Liver (tissue), 9 donors: Measurements from ENCODE around the gene HYAL4. TPM values are rescaled to one million over a fixed set of nuclear protein-coding genes. Genes with fewer than 3 reads are reported as not detected.
"Not testable (repeated sequence)": the region's sequence is repeated elsewhere in the genome, so short reads cannot be mapped to it uniquely, and the experiment has no call there.

Source experiments
- DNase-seq: peaks from one replicate; pipeline ENCODE4 v3.0.0-alpha.2; 2017; ENCODE audit warnings: low spot score
- H3K27ac ChIP-seq, 2 donors: one replicate each; pipeline ENCODE4 v1.7.0; 2013; ENCODE audit warnings: inconsistent platforms in 2 of 2, low read length in 2 of 2, control low read depth in 1 of 2, low read depth in 1 of 2, mild to moderate bottlenecking in 1 of 2
- H3K27me3 ChIP-seq, 4 donors: one replicate each; pipeline versions ENCODE4 v1.6.1 to v1.7.0; 2013; ENCODE audit warnings: low read length in 3 of 4, inconsistent platforms in 1 of 4, mild to moderate bottlenecking in 1 of 4, moderate library complexity in 1 of 4; ENCODE audit not compliant: control insufficient read depth in 4 of 4, insufficient read depth in 4 of 4
- H3K36me3 ChIP-seq, 4 donors: one replicate each; pipeline versions ENCODE4 v1.6.1 to v1.7.0; 2013; ENCODE audit warnings: low read length in 3 of 4, mild to moderate bottlenecking in 3 of 4, low read depth in 1 of 4, moderate library complexity in 1 of 4; ENCODE audit not compliant: control insufficient read depth in 4 of 4, insufficient read depth in 3 of 4
- H3K4me1 ChIP-seq, 4 donors: one replicate each; pipeline versions ENCODE4 v1.6.1 to v1.7.0; 2013; ENCODE audit warnings: low read length in 3 of 4, mild to moderate bottlenecking in 3 of 4, moderate library complexity in 1 of 4; ENCODE audit not compliant: control insufficient read depth in 4 of 4, insufficient read depth in 4 of 4
- H3K4me3 ChIP-seq, 3 donors: one replicate each; pipeline versions ENCODE4 v1.6.1 to v1.7.0; 2013; ENCODE audit warnings: low read length in 3 of 3, control low read depth in 1 of 3, low read depth in 1 of 3, mild to moderate bottlenecking in 1 of 3
- H3K9ac ChIP-seq, 2 donors: one replicate each; pipeline ENCODE4 v1.7.0; 2013; ENCODE audit warnings: low read length in 2 of 2, mild to moderate bottlenecking in 2 of 2, moderate library complexity in 2 of 2, control low read depth in 1 of 2, low read depth in 1 of 2
- H3K9me3 ChIP-seq, 4 donors: one replicate each; pipeline versions ENCODE4 v1.6.1 to v1.7.0; 2013; ENCODE audit warnings: low read length in 3 of 4; ENCODE audit not compliant: control insufficient read depth in 4 of 4
- GABPA ChIP-seq, 2 donors: IDR thresholded peaks in 1 of 2; conservative IDR thresholded peaks in 1 of 2; 2 replicates each; pipeline ENCODE4 v1.6.1; 2016; ENCODE audit warnings: antibody characterized with exemption in 2 of 2, mild to moderate bottlenecking in 1 of 2, moderate library complexity in 1 of 2
- HNF4A ChIP-seq, 2 donors: conservative IDR thresholded peaks; 2 replicates each; pipeline ENCODE4 v1.6.1; 2016; ENCODE audit warnings: antibody characterized with exemption in 2 of 2, mild to moderate bottlenecking in 2 of 2
- HNF4G ChIP-seq: IDR thresholded peaks from 2 replicates; pipeline ENCODE4 v1.6.1; 2016; ENCODE audit warnings: antibody characterized with exemption
- RAD21 ChIP-seq, 2 donors: IDR thresholded peaks; 2 replicates each; pipeline ENCODE4 v1.6.1; 2016; ENCODE audit warnings: antibody characterized with exemption in 2 of 2, mild to moderate bottlenecking in 2 of 2
- RXRA ChIP-seq, 2 donors: IDR thresholded peaks; 2 replicates each; pipeline ENCODE4 v1.6.1; 2017 to 2018; ENCODE audit warnings: antibody characterized with exemption in 2 of 2, mild to moderate bottlenecking in 1 of 2
- SP1 ChIP-seq: IDR thresholded peaks from 2 replicates; pipeline ENCODE4 v1.6.1; 2018; ENCODE audit warnings: antibody characterized with exemption, mild to moderate bottlenecking
- ZBTB33 ChIP-seq: IDR thresholded peaks from 2 replicates; pipeline ENCODE4 v1.6.1; 2016; ENCODE audit warnings: antibody characterized with exemption
- WGBS: extraction: QIAGEN DNeasy Blood & Tissue Kit; methylation state at CpG from one replicate; pipeline ENCODE4 v1.1.7; 2013; 5-methylcytosine and 5-hydroxymethylcytosine counted together
- polyA plus RNA-seq, 2 donors: library from polyadenylated mRNA; stranded (reverse) in 1 of 2; unstranded in 1 of 2; fragments of 200-250 nt in 1 of 2; fragments of >200 nt in 1 of 2; fragmentation: Nextera tagmentation in 1 of 2; extraction: Ambion mirVana in 1 of 2; gene quantifications; one replicate each; pipeline versions ENCODE4 v1.2.1 to v1.2.3, GENCODE V29; 2013 to 2015
- total RNA-seq, 2 donors: library from RNA; depleted of rRNA; stranded (reverse); fragments of >200 nt; gene quantifications; one replicate each; pipeline ENCODE4 v1.2.3, GENCODE V29; 2014
- TF ChIP-seq, protein P1 (sequence below): fragments of 150-350 bp; IDR thresholded peaks from 2 replicates; pipeline ENCODE4 v1.5.1; 2017; ENCODE audit warnings: improper control_type of control experiment, low read depth, low read length; ENCODE audit not compliant: missing input control
- TF ChIP-seq, protein P2 (sequence below): IDR thresholded peaks from 2 replicates; pipeline ENCODE4 v1.6.1; 2016; ENCODE audit warnings: antibody characterized with exemption
- donor health status: healthy.
- donor health status: healthy.
- donor health status: healthy.
- donor health status: healthy.
- donor health status: healthy.

HYAL4 gene
- total and polyA plus RNA-seq, 4 donors = not detected

- Histone ChIP-seq H3K4me3 (no peak overlapping the region), H3K27me3 (no peaks in the 10 kb centered on the region), H3K9ac (no peak overlapping the region), H3K27ac (no peak overlapping the region), H3K9me3 (no peaks in the 10 kb centered on the region), H3K36me3 (no peaks in the 10 kb centered on the region), H3K4me1 (peaks cover 0 to 1% (median under 1%) of the 10 kb centered on the region in 4 donors)
- WGBS = 91% methylated on average over 1 of the region's 1 CpG
- no peak for DNase-seq
- no peak for TF ChIP-seq HNF4A (conservative IDR thresholded peaks at IDR 0.05)
- no peak for TF ChIP-seq ZBTB33
- no peak for TF ChIP-seq SP1
- TF ChIP-seq GABPA (IDR thresholded peaks at IDR 0.05 in 1 of 2, conservative IDR thresholded peaks at IDR 0.05 in 1 of 2) = no peak
- no peak for TF ChIP-seq RXRA (IDR thresholded peaks at IDR 0.05)
- TF ChIP-seq HNF4G = no peak
- TF ChIP-seq RAD21 (IDR thresholded peaks at IDR 0.05) = no peak
- TF ChIP-seq, protein P1, sequence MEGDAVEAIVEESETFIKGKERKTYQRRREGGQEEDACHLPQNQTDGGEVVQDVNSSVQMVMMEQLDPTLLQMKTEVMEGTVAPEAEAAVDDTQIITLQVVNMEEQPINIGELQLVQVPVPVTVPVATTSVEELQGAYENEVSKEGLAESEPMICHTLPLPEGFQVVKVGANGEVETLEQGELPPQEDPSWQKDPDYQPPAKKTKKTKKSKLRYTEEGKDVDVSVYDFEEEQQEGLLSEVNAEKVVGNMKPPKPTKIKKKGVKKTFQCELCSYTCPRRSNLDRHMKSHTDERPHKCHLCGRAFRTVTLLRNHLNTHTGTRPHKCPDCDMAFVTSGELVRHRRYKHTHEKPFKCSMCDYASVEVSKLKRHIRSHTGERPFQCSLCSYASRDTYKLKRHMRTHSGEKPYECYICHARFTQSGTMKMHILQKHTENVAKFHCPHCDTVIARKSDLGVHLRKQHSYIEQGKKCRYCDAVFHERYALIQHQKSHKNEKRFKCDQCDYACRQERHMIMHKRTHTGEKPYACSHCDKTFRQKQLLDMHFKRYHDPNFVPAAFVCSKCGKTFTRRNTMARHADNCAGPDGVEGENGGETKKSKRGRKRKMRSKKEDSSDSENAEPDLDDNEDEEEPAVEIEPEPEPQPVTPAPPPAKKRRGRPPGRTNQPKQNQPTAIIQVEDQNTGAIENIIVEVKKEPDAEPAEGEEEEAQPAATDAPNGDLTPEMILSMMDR = no peak
- TF ChIP-seq, protein P2, sequence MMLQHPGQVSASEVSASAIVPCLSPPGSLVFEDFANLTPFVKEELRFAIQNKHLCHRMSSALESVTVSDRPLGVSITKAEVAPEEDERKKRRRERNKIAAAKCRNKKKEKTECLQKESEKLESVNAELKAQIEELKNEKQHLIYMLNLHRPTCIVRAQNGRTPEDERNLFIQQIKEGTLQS = no peak
Measured at GRCh38 chr7:123849855-123850254, 4.9 kb downstream of the HYAL4 start.

DNA sequence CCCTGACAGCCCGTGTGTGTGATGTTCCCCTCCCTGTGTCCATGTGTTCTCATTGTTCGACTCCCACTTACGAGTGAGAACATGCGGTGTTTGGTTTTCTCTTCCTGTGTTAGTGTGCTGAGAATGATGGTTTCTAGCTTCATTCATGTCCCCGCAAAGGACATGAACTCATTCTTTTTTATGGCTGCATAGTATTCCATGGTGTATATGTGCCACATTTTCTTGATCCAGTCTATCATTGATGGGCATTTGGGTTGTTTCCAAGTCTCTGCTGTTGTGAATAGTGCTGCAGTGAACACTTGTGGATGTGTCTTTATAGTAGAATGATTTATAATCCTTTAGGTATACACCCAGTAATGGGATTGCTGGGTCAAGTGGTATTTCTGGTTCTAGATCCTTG, 6.4 kb downstream of the HYAL4 start:
- not testable (repeated sequence) for H3K27ac ChIP-seq, H3K4me3 ChIP-seq, H3K4me1 ChIP-seq, DNase-seq, H3K9ac ChIP-seq, H3K36me3 ChIP-seq, H3K9me3 ChIP-seq, H3K27me3 ChIP-seq
- 97% methylated on average over 5 of the region's 5 CpGs for WGBS

DNA sequence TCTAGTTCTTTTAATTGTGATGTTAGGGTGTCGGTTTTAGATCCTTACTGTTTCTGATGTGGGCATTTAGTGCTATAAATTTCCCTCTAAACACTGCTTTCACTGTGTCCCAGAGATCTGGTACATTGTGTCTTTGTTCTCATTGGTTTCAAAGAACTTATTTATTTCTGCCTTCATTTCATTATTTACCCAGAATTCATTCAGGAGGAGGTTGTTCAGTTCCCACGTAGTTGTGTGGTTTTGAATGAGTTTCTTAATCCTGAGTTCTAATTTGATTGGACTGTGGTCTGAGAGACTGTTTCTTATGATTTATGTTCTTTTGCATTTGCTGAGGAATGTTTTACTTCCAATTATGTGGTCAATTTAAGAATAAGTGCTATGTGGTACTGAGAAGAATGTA, 9.3 kb downstream of the HYAL4 start:
- 87% methylated on average over 2 of the region's 2 CpGs for WGBS
- H3K4me3 ChIP-seq, DNase-seq, H3K27ac ChIP-seq, H3K27me3 ChIP-seq, H3K4me1 ChIP-seq, H3K9me3 ChIP-seq, H3K9ac ChIP-seq, H3K36me3 ChIP-seq: not testable (repeated sequence)

- H3K4me1 ChIP-seq, H3K27ac ChIP-seq, H3K36me3 ChIP-seq, DNase-seq, H3K27me3 ChIP-seq, H3K9ac ChIP-seq, H3K9me3 ChIP-seq, H3K4me3 ChIP-seq: not testable (repeated sequence)
- TF ChIP-seq, protein P1 = peak; percentile 5
- peak; percentile 43 to 69 for TF ChIP-seq RAD21 (IDR thresholded peaks at IDR 0.05)
- 41% methylated on average over 1 of the region's 1 CpG for WGBS
Measured at GRCh38 chr7:123856428-123856827, 11.5 kb downstream of the HYAL4 start.
